ENCODE data around the gene SCUBE2.
"Not testable (repeated sequence)": the region's sequence is repeated elsewhere in the genome, so short reads cannot be mapped to it uniquely, and the experiment has no call there.

SCUBE2 gene

GRCh38 chr11:9022961-9023680, 68.3 kb downstream of the SCUBE2 start:
- H3K27me3 ChIP-seq (ENCODE audit: control insufficient read depth in 1 of 2, insufficient read depth in 2 of 2, low read length in 2 of 2), result no peaks in the 10 kb centered on the region
- no peak overlapping the region for H3K9ac ChIP-seq (ENCODE audit: low read length in 2 of 2)
- H3K27ac ChIP-seq (ENCODE audit: low read length), result no peak overlapping the region
- no peaks in the 10 kb centered on the region for H3K9me3 ChIP-seq (ENCODE audit: control insufficient read depth in 2 of 2, low read length in 2 of 2)
- no peak overlapping the region for H3K4me3 ChIP-seq (ENCODE audit: low read length in 2 of 2)
- H3K4me1 ChIP-seq (ENCODE audit: control insufficient read depth, insufficient read depth, low read length), result peaks cover 13% of the 10 kb centered on the region
- peaks cover 0 to 5% of the 10 kb centered on the region in 2 donors for H3K36me3 ChIP-seq (ENCODE audit: control insufficient read depth in 2 of 2, insufficient read depth in 2 of 2, low read length in 2 of 2)

GRCh38 chr11:9020916-9021315, 70.5 kb downstream of the SCUBE2 start:
- peaks cover 19% of the 10 kb centered on the region for H3K4me1 ChIP-seq (ENCODE audit: control insufficient read depth, insufficient read depth, low read length)
- H3K9ac ChIP-seq (ENCODE audit: low read length in 2 of 2), result no peak overlapping the region
- H3K4me3 ChIP-seq (ENCODE audit: low read length in 2 of 2), result no peak overlapping the region
- H3K27ac ChIP-seq (ENCODE audit: low read length), result no peak overlapping the region
- no peaks in the 10 kb centered on the region for H3K27me3 ChIP-seq (ENCODE audit: control insufficient read depth in 1 of 2, insufficient read depth in 2 of 2, low read length in 2 of 2)
- peaks cover 0 to 2% of the 10 kb centered on the region in 2 donors for H3K36me3 ChIP-seq (ENCODE audit: control insufficient read depth in 2 of 2, insufficient read depth in 2 of 2, low read length in 2 of 2)
- no peaks in the 10 kb centered on the region for H3K9me3 ChIP-seq (ENCODE audit: control insufficient read depth in 2 of 2, low read length in 2 of 2)

- no peak overlapping the region for H3K9ac ChIP-seq (ENCODE audit: low read length in 2 of 2)
- no peaks in the 10 kb centered on the region for H3K36me3 ChIP-seq (ENCODE audit: control insufficient read depth in 2 of 2, insufficient read depth in 2 of 2, low read length in 2 of 2)
- H3K27ac ChIP-seq (ENCODE audit: low read length), result no peak overlapping the region
- H3K27me3 ChIP-seq (ENCODE audit: control insufficient read depth in 1 of 2, insufficient read depth in 2 of 2, low read length in 2 of 2), result no peaks in the 10 kb centered on the region
- H3K4me3 ChIP-seq (ENCODE audit: low read length in 2 of 2), result no peak overlapping the region
- H3K9me3 ChIP-seq (ENCODE audit: control insufficient read depth in 2 of 2, low read length in 2 of 2), result no peaks in the 10 kb centered on the region
- peaks cover 22% of the 10 kb centered on the region for H3K4me1 ChIP-seq (ENCODE audit: control insufficient read depth, insufficient read depth, low read length)
Measured at GRCh38 chr11:9019861-9020260, 71.5 kb downstream of the SCUBE2 start.

DNA sequence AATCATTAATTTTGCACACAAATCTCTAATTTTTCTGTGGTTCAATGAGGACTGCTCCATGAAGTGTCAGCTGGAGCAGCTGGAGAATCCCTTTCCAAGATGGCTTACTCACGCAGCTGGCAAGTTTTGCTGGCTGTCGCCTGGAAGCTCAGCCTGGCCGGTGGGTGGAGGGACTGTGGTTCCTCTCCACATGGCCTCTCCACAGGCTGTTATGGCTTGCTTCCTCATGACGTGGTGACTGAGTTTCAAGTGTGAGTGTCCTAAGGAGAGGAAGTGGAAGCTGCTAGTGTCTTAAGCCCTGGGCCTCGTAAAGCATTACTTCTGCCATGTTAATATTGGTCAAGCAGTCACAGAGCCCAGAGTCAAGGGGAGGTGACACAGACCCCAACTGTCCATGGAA, 73.6 kb downstream of the SCUBE2 start:
- Histone ChIP-seq H3K4me3 (ENCODE audit: low read length in 2 of 2) (no peak overlapping the region), H3K9me3 (ENCODE audit: control insufficient read depth in 2 of 2, low read length in 2 of 2) (no peaks in the 10 kb centered on the region), H3K9ac (ENCODE audit: low read length in 2 of 2) (no peak overlapping the region), H3K36me3 (ENCODE audit: control insufficient read depth in 2 of 2, insufficient read depth in 2 of 2, low read length in 2 of 2) (no peaks in the 10 kb centered on the region), H3K27ac (ENCODE audit: low read length) (no peak overlapping the region), H3K4me1 (ENCODE audit: control insufficient read depth, insufficient read depth, low read length) (peaks cover 22% of the 10 kb centered on the region), H3K27me3 (ENCODE audit: control insufficient read depth in 1 of 2, insufficient read depth in 2 of 2, low read length in 2 of 2) (no peaks in the 10 kb centered on the region)

DNA sequence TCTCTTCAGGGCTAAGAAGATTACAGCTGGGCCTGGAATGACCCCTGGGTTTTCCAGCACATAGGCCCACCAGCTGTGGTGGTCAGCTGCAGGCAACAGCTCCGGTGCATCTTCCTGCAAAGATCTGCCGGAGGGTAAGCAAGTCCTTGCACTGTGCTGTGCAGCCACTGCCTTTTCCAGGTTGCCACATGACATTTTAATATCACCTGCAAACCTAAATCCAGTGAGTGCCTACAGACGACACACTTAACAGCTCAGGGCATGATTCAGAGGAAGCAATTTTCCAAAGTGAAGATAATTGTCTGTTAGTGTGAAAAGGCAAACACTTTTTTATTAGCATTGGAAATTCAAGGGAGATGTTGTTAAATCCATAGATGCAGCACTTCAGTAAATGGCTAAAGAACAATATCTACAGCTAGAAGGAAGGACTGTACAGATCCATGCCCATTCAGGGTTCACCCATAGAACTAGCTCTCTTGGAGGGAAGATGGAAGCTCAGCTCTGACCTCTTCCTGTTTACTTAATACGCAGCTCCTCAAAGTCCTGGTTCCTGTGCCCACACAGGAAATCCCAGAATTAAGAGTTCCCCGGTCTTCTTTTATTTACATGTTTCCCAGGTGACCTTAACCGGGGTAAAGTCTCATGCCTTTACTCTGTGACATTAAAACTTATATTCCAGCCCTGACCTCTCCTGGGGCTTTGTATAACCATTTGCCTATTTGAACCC, 74.3 kb downstream of the SCUBE2 start:
- Histone ChIP-seq H3K27me3 (ENCODE audit: control insufficient read depth in 1 of 2, insufficient read depth in 2 of 2, low read length in 2 of 2) (no peaks in the 10 kb centered on the region), H3K27ac (ENCODE audit: low read length) (no peak overlapping the region), H3K9me3 (ENCODE audit: control insufficient read depth in 2 of 2, low read length in 2 of 2) (no peaks in the 10 kb centered on the region), H3K4me1 (ENCODE audit: control insufficient read depth, insufficient read depth, low read length) (peaks cover 22% of the 10 kb centered on the region), H3K4me3 (ENCODE audit: low read length in 2 of 2) (no peak overlapping the region), H3K9ac (ENCODE audit: low read length in 2 of 2) (no peak overlapping the region), H3K36me3 (ENCODE audit: control insufficient read depth in 2 of 2, insufficient read depth in 2 of 2, low read length in 2 of 2) (no peaks in the 10 kb centered on the region)

GRCh38 chr11:9015677-9016076, 75.7 kb downstream of the SCUBE2 start:
- H3K4me3 ChIP-seq (ENCODE audit: low read length in 2 of 2), result no peak overlapping the region
- H3K9me3 ChIP-seq (ENCODE audit: control insufficient read depth in 2 of 2, low read length in 2 of 2), result no peaks in the 10 kb centered on the region
- H3K9ac ChIP-seq (ENCODE audit: low read length in 2 of 2), result no peak overlapping the region
- H3K36me3 ChIP-seq (ENCODE audit: control insufficient read depth in 2 of 2, insufficient read depth in 2 of 2, low read length in 2 of 2), result no peaks in the 10 kb centered on the region
- H3K4me1 ChIP-seq (ENCODE audit: control insufficient read depth, insufficient read depth, low read length), result peaks cover 14% of the 10 kb centered on the region
- no peaks in the 10 kb centered on the region for H3K27me3 ChIP-seq (ENCODE audit: control insufficient read depth in 1 of 2, insufficient read depth in 2 of 2, low read length in 2 of 2)
- no peak overlapping the region for H3K27ac ChIP-seq (ENCODE audit: low read length)

DNA sequence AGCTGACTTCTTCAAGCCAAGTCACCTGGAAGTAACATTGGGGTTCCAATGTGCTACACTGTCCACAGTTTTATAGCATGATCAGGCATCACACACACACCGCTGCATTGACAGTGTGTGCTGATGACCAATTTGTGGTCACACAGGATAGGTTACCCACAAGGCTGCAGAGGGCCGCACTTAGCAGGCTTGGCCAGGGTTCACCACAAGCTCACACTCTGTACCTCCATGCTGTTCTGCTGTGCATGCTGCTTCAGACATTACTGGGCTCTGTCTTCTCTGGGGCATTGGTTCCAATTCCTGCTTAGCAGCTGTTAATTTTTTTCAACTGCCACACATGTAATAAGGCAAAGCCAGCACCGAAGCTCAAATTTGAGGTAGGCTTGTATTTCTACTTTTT, 76.6 kb downstream of the SCUBE2 start:
- no peaks in the 10 kb centered on the region for H3K27me3 ChIP-seq (ENCODE audit: control insufficient read depth in 1 of 2, insufficient read depth in 2 of 2, low read length in 2 of 2)
- H3K27ac ChIP-seq (ENCODE audit: low read length), result no peak overlapping the region
- no peak overlapping the region for H3K9ac ChIP-seq (ENCODE audit: low read length in 2 of 2)
- no peaks in the 10 kb centered on the region for H3K9me3 ChIP-seq (ENCODE audit: control insufficient read depth in 2 of 2, low read length in 2 of 2)
- H3K4me1 ChIP-seq (ENCODE audit: control insufficient read depth, insufficient read depth, low read length), result peaks cover 11% of the 10 kb centered on the region
- H3K36me3 ChIP-seq (ENCODE audit: control insufficient read depth in 2 of 2, insufficient read depth in 2 of 2, low read length in 2 of 2), result no peaks in the 10 kb centered on the region
- H3K4me3 ChIP-seq (ENCODE audit: low read length in 2 of 2), result no peak overlapping the region

GRCh38 chr11:9013373-9013772, 78.0 kb downstream of the SCUBE2 start:
- Histone ChIP-seq H3K9ac (ENCODE audit: low read length in 2 of 2) (no peak overlapping the region), H3K36me3 (ENCODE audit: control insufficient read depth in 2 of 2, insufficient read depth in 2 of 2, low read length in 2 of 2) (no peaks in the 10 kb centered on the region), H3K9me3 (ENCODE audit: control insufficient read depth in 2 of 2, low read length in 2 of 2) (no peaks in the 10 kb centered on the region), H3K27me3 (ENCODE audit: control insufficient read depth in 1 of 2, insufficient read depth in 2 of 2, low read length in 2 of 2) (no peaks in the 10 kb centered on the region), H3K27ac (ENCODE audit: low read length) (no peak overlapping the region), H3K4me1 (ENCODE audit: control insufficient read depth, insufficient read depth, low read length) (peaks cover 11% of the 10 kb centered on the region), H3K4me3 (ENCODE audit: low read length in 2 of 2) (no peak overlapping the region)

DNA sequence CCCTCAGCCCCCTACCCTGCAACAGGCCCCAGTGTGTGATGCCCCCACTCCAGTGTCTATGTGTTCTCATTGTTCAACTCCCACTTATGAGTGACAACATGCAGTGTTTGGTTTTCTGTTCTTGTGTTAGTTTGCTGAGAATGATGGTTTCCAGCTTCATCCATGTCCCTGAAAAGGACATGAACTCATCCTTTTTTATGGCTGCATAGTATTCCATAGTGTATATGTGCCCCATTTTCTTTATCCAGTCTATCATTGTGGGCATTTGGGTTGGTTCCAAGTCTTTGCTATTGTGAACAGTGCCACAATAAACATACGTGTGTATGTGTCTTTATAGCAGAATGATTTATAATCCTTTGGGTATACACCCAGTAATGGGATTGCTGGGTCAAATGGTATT, 81.9 kb downstream of the SCUBE2 start:
- not testable (repeated sequence) for H3K36me3 ChIP-seq (ENCODE audit: control insufficient read depth in 2 of 2, insufficient read depth in 2 of 2, low read length in 2 of 2); H3K9me3 ChIP-seq (ENCODE audit: control insufficient read depth in 2 of 2, low read length in 2 of 2); H3K4me1 ChIP-seq (ENCODE audit: control insufficient read depth, insufficient read depth, low read length); H3K27me3 ChIP-seq (ENCODE audit: control insufficient read depth in 1 of 2, insufficient read depth in 2 of 2, low read length in 2 of 2); H3K27ac ChIP-seq (ENCODE audit: low read length); H3K9ac ChIP-seq (ENCODE audit: low read length in 2 of 2); H3K4me3 ChIP-seq (ENCODE audit: low read length in 2 of 2)

DNA sequence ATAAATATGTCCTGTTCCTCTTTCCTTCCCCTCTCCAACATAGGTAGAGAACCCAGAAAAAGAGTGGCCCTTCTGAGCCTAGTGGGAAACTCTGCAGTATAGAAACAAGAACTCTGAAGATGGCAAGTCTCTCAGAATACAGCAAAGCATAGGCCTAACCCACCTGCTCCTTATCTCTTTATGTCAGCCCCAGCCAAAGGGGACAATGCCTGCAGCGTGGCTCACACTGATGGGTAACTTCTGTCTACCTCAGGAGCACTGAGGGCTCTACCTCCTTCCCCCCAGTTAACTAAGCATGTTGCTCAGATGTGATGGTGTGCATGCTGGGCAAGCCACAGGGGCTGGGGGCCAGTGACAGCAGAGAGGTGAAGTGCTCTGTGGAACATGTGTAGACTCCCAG, 82.7 kb downstream of the SCUBE2 start:
- Histone ChIP-seq H3K9me3 (ENCODE audit: control insufficient read depth in 2 of 2, low read length in 2 of 2) (no peaks in the 10 kb centered on the region), H3K27me3 (ENCODE audit: control insufficient read depth in 1 of 2, insufficient read depth in 2 of 2, low read length in 2 of 2) (no peaks in the 10 kb centered on the region), H3K9ac (ENCODE audit: low read length in 2 of 2) (no peak overlapping the region), H3K27ac (ENCODE audit: low read length) (no peak overlapping the region), H3K36me3 (ENCODE audit: control insufficient read depth in 2 of 2, insufficient read depth in 2 of 2, low read length in 2 of 2) (no peaks in the 10 kb centered on the region), H3K4me1 (ENCODE audit: control insufficient read depth, insufficient read depth, low read length) (peaks cover 9% of the 10 kb centered on the region), H3K4me3 (ENCODE audit: low read length in 2 of 2) (no peak overlapping the region)

GRCh38 chr11:9008011-9008550, 83.3 kb downstream of the SCUBE2 start:
- no peaks in the 10 kb centered on the region for H3K36me3 ChIP-seq (ENCODE audit: control insufficient read depth in 2 of 2, insufficient read depth in 2 of 2, low read length in 2 of 2)
- H3K27me3 ChIP-seq (ENCODE audit: control insufficient read depth in 1 of 2, insufficient read depth in 2 of 2, low read length in 2 of 2), result no peaks in the 10 kb centered on the region
- no peaks in the 10 kb centered on the region for H3K9me3 ChIP-seq (ENCODE audit: control insufficient read depth in 2 of 2, low read length in 2 of 2)
- peaks cover 15% of the 10 kb centered on the region for H3K4me1 ChIP-seq (ENCODE audit: control insufficient read depth, insufficient read depth, low read length)
- H3K27ac ChIP-seq (ENCODE audit: low read length), result no peak overlapping the region
- H3K4me3 ChIP-seq (ENCODE audit: low read length in 2 of 2), result no peak overlapping the region
- no peak overlapping the region for H3K9ac ChIP-seq (ENCODE audit: low read length in 2 of 2)
